GM12875 (cell line): ENCODE measurements around the gene RSPO3.

Experiments used
- H3K4me3 ChIP-seq: one replicate; pipeline ENCODE4 v1.5.1; 2011; ENCODE audit warnings: low read depth, low read length, control low read depth
- CTCF ChIP-seq: IDR thresholded peaks from 2 replicates; pipeline ENCODE4 v1.5.1; 2011; ENCODE audit warnings: low read depth, mild to moderate bottlenecking, control low read depth, inconsistent platforms, low read length, moderate library complexity, borderline replicate concordance; ENCODE audit not compliant: insufficient read depth

Gene RSPO3

GRCh38 chr6:127128066-127128465 is 9.6 kb downstream of the RSPO3 start:
- no peak overlapping the region for H3K4me3 ChIP-seq
- no peak for TF ChIP-seq CTCF

- TF ChIP-seq CTCF: no peak
- H3K4me3 ChIP-seq: no peak overlapping the region
Measured at GRCh38 chr6:127129251-127129650, 10.8 kb downstream of the RSPO3 start.

GRCh38 chr6:127131275-127131674 is 12.8 kb downstream of the RSPO3 start:
- TF ChIP-seq CTCF: no peak

GRCh38 chr6:127131772-127132376 is 13.4 kb downstream of the RSPO3 start:
- no peak overlapping the region for H3K4me3 ChIP-seq
- TF ChIP-seq CTCF: no peak

More at GRCh38 chr6:127131275-127131674, 12.8 kb downstream of the RSPO3 start:
- H3K4me3 ChIP-seq: no peak overlapping the region

- no peak for TF ChIP-seq CTCF
- no peak overlapping the region for H3K4me3 ChIP-seq
Measured at GRCh38 chr6:127134136-127134535, 15.7 kb downstream of the RSPO3 start.

GRCh38 chr6:127136786-127137185 is 18.3 kb downstream of the RSPO3 start:
- no peak for TF ChIP-seq CTCF
- H3K4me3 ChIP-seq: no peak overlapping the region

- TF ChIP-seq CTCF: no peak
- H3K4me3 ChIP-seq: no peak overlapping the region
Measured at GRCh38 chr6:127146932-127147331, 28.5 kb downstream of the RSPO3 start.
